GM23248 (cell line): ENCODE data around the gene WDR82. TPM values are rescaled to one million over a fixed set of nuclear protein-coding genes. Genes with fewer than 3 reads are reported as not detected.

Experiments used
- DNase-seq: peaks from one replicate; pipeline ENCODE4 v3.0.0-alpha.2; 2015
- H2AFZ ChIP-seq: fragments of 200-600 bp; sonication (generic); 2 replicates; pipeline ENCODE4 v1.6.1; 2016; ENCODE audit warnings: antibody characterized with exemption
- H3F3A ChIP-seq: fragments of 200-600 bp; sonication (generic); 2 replicates; pipeline ENCODE4 v1.6.1; 2016; ENCODE audit warnings: mild to moderate bottlenecking, antibody characterized with exemption, mixed run types; ENCODE audit not compliant: insufficient read depth
- H3K27ac ChIP-seq: fragments of 200-600 bp; sonication (generic); 2 replicates; pipeline ENCODE4 v1.5.1; 2016; ENCODE audit warnings: mild to moderate bottlenecking
- H3K27me3 ChIP-seq: fragments of 200-600 bp; sonication (generic); replicated peaks from 2 replicates; pipeline ENCODE4 v1.6.1; 2016; ENCODE audit warnings: mild to moderate bottlenecking; ENCODE audit not compliant: insufficient read depth
- H3K36me3 ChIP-seq: fragments of 200-600 bp; sonication (generic); 2 replicates; pipeline ENCODE4 v1.6.1; 2016; ENCODE audit warnings: low read depth, mild to moderate bottlenecking
- H3K4me1 ChIP-seq: fragments of 200-600 bp; sonication (generic); 2 replicates; pipeline ENCODE4 v1.6.1; 2016; ENCODE audit warnings: mild to moderate bottlenecking; ENCODE audit not compliant: insufficient read depth
- H3K4me2 ChIP-seq: fragments of 200-600 bp; sonication (generic); one replicate; pipeline ENCODE4 v1.6.1; 2016; ENCODE audit warnings: mild to moderate bottlenecking; ENCODE audit not compliant: unreplicated experiment
- H3K4me3 ChIP-seq: fragments of 200-600 bp; sonication (generic); 2 replicates; pipeline ENCODE4 v1.5.1; 2016; ENCODE audit warnings: mild to moderate bottlenecking
- H3K79me2 ChIP-seq: fragments of 200-600 bp; sonication (generic); 2 replicates; pipeline ENCODE4 v1.6.1; 2016; ENCODE audit warnings: mild to moderate bottlenecking; ENCODE audit not compliant: insufficient read depth
- H3K9ac ChIP-seq: fragments of 200-600 bp; sonication (generic); 2 replicates; pipeline ENCODE4 v1.6.1; 2016; ENCODE audit warnings: mild to moderate bottlenecking
- H3K9me2 ChIP-seq: fragments of 200-600 bp; sonication (generic); 2 replicates; pipeline ENCODE4 v1.6.1; 2016; ENCODE audit warnings: mixed run types, mild to moderate bottlenecking, moderate library complexity; ENCODE audit not compliant: insufficient read depth
- H3K9me3 ChIP-seq: fragments of 200-600 bp; sonication (generic); one replicate; pipeline ENCODE4 v1.6.1; 2017; ENCODE audit warnings: low read depth
- H4K20me1 ChIP-seq: fragments of 200-600 bp; sonication (generic); 2 replicates; pipeline ENCODE4 v1.6.0; 2016; ENCODE audit not compliant: insufficient read depth
- EZH2 ChIP-seq: fragments of 200-600 bp; sonication (generic); IDR thresholded peaks from 2 replicates; pipeline ENCODE4 v1.6.1; 2018; ENCODE audit warnings: antibody characterized with exemption, mild to moderate bottlenecking; ENCODE audit not compliant: insufficient read depth, poor library complexity, severe bottlenecking
- EZH2phosphoT487 ChIP-seq: fragments of 200-600 bp; sonication (generic); IDR thresholded peaks from 2 replicates; pipeline ENCODE4 v1.6.1; 2018; ENCODE audit warnings: antibody characterized with exemption, moderate library complexity, mild to moderate bottlenecking, low read depth; ENCODE audit not compliant: insufficient read depth
- WGBS, 2 experiments: methylation state at CpG; one replicate each; pipeline ENCODE4 v1.1.6; 2015 to 2017; ENCODE audit warnings: low lambda C conversion rate in 2 of 2, low coverage in 1 of 2; ENCODE audit errors: missing lambda C conversion rate in 2 of 2; 5-methylcytosine and 5-hydroxymethylcytosine counted together
- in situ Hi-C: fragments of 300-500 bp; cut with MboI; formaldehyde crosslinking; loops from 2 replicates; pipeline ENCODE4 v1.15.0; 2020
- polyA plus RNA-seq: library from polyadenylated mRNA; unstranded; fragments of >200 nt; fragmentation: Nextera tagmentation; extraction: Ambion mirVana; gene quantifications from 2 replicates; pipeline ENCODE4 v1.2.1, GENCODE V29; 2016
- total RNA-seq: library from RNA; depleted of rRNA; stranded (reverse); fragments of >200 nt; shearing (Covaris generic); gene quantifications from 2 replicates; pipeline ENCODE4 v1.2.3, GENCODE V29; 2014

The WDR82 gene
- total and polyA plus RNA-seq, 2 experiments from 2014 or later = 16.1 to 56.1 TPM

DNA sequence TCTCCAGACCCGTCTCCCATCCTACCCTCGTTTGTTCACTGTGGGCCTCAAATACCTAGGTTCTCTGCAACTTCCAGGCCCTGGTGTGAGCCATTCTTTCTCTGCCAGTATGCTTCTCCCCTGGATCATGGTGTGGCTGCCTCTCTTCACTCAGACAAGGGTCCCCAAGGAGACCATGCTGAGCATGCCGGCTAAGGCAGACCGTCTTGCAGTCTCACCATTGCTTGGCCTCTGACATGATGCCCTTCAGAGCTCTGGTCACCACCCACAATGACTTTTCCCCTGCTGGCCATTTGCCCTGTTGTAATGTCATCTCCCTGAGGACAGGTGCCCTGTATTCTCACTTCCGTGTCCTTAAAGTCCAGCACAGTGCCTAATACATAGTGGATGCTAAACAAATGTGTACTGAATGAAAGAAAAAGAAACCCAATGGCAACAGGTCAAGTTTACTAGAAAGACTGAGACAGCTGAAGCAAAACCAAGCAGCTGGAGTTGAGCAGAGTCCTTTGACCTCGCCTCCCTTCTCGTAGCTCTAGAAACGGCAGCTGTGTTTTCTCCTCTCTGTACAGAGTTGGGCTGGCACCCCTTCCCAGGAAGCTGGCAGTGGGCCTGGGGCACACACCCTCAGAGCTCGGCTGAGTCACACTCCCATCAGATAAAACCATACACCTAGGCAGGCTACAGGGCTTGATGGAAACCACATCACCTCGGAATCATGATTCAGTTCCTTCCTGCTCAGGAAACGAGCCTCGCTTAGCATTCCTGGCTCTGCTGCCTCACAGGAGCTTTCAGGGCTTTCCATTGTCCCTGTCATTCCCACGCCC, 61.7 kb downstream of the WDR82 start:
- H3K9me2 ChIP-seq = no peaks in the 10 kb centered on the region
- H3K27me3 ChIP-seq = no peaks in the 10 kb centered on the region
- peaks cover 13% of the 10 kb centered on the region for H3K4me1 ChIP-seq
- peaks cover 24% of the 10 kb centered on the region; the same call in 1 of the 2 replicates for H3K36me3 ChIP-seq
- in situ Hi-C loops = no loop called here
- TF ChIP-seq EZH2phosphoT487 (no peak), EZH2 (no peak)
- H4K20me1 ChIP-seq = no peaks in the 10 kb centered on the region
- no peak overlapping the region for H3K4me3 ChIP-seq
- 29 to 34% methylated on average over 13 of the region's 13 CpGs for WGBS, 2 experiments
- peak; percentile 74 for DNase-seq
- no peak overlapping the region for H3K9ac ChIP-seq
- no peaks in the 10 kb centered on the region for H3K79me2 ChIP-seq
- peak overlapping the region; percentile 48 for H3K4me2 ChIP-seq
- H2AFZ ChIP-seq = no peak overlapping the region
- H3F3A ChIP-seq = peaks cover 34% of the 10 kb centered on the region
- H3K9me3 ChIP-seq = no peaks in the 10 kb centered on the region
- H3K27ac ChIP-seq = 0 out of 2 replicates have a peak overlapping the region, but pooled peaks have one; percentile 0

- TF ChIP-seq EZH2phosphoT487 = no peak
- Histone ChIP-seq H3K36me3 (peaks cover 36% of the 10 kb centered on the region), H3K27me3 (no peaks in the 10 kb centered on the region), H3K9me3 (no peaks in the 10 kb centered on the region), H2AFZ (no peak overlapping the region), H4K20me1 (no peaks in the 10 kb centered on the region), H3K4me2 (no peak overlapping the region), H3K4me3 (no peak overlapping the region), H3K27ac (no peak overlapping the region), H3K79me2 (no peaks in the 10 kb centered on the region), H3K4me1 (peaks cover 13% of the 10 kb centered on the region), H3K9me2 (no peaks in the 10 kb centered on the region), H3F3A (peaks cover 34% of the 10 kb centered on the region), H3K9ac (no peak overlapping the region)
- in situ Hi-C loops = no loop called here
- DNase-seq = no peak
- 83 to 92% methylated on average over 7 of the region's 7 CpGs for WGBS, 2 experiments
Measured at GRCh38 chr3:52215351-52215750, 63.1 kb downstream of the WDR82 start.

- Histone ChIP-seq H3K9me3 (no peaks in the 10 kb centered on the region), H3K27ac (no peak overlapping the region), H4K20me1 (no peaks in the 10 kb centered on the region), H3K36me3 (peaks cover 47% of the 10 kb centered on the region), H3F3A (peaks cover 34% of the 10 kb centered on the region), H3K79me2 (no peaks in the 10 kb centered on the region), H3K4me2 (no peak overlapping the region), H3K27me3 (no peaks in the 10 kb centered on the region), H3K9me2 (no peaks in the 10 kb centered on the region), H3K9ac (no peak overlapping the region), H2AFZ (no peak overlapping the region), H3K4me3 (no peak overlapping the region), H3K4me1 (peaks cover 13% of the 10 kb centered on the region)
- TF ChIP-seq EZH2 (no peak), EZH2phosphoT487 (no peak)
- DNase-seq = peak; percentile 28
- in situ Hi-C loops = no loop called here
Measured at GRCh38 chr3:52213901-52214300, 64.5 kb downstream of the WDR82 start.

GRCh38 chr3:52213005-52213404, 65.4 kb downstream of the WDR82 start:
- H3K4me1 ChIP-seq = peaks cover 13% of the 10 kb centered on the region
- H4K20me1 ChIP-seq = no peaks in the 10 kb centered on the region
- H3F3A ChIP-seq = peaks cover 33% of the 10 kb centered on the region
- H3K36me3 ChIP-seq = peaks cover 56% of the 10 kb centered on the region
- H3K4me2 ChIP-seq = no peak overlapping the region
- no peak overlapping the region for H2AFZ ChIP-seq
- H3K4me3 ChIP-seq = no peak overlapping the region
- 83 to 89% methylated on average over 8 of the region's 8 CpGs for WGBS, 2 experiments
- H3K9me2 ChIP-seq = no peaks in the 10 kb centered on the region
- H3K79me2 ChIP-seq = no peaks in the 10 kb centered on the region
- H3K27ac ChIP-seq = no peak overlapping the region
- no peaks in the 10 kb centered on the region for H3K27me3 ChIP-seq
- no peak overlapping the region for H3K9ac ChIP-seq
- DNase-seq = no peak
- in situ Hi-C loops = no loop called here
- no peaks in the 10 kb centered on the region for H3K9me3 ChIP-seq
- no peak for TF ChIP-seq EZH2
- no peak for TF ChIP-seq EZH2phosphoT487
